Colonic mucosa (tissue), 4 donors: ENCODE measurements around the gene MACIR. TPM values are rescaled to one million over a fixed set of nuclear protein-coding genes. Genes with fewer than 3 reads are reported as not detected.
A peak's percentile ranks its signal among the peaks of the same experiment; 100 is the strongest.

ENCODE experiments used
- DNase-seq: peaks from one replicate; pipeline ENCODE4 v3.0.0-alpha.2; 2020
- H3K27ac ChIP-seq: fragments of 200-600 bp; one replicate; pipeline ENCODE4 v1.8.0; 2021
- H3K27me3 ChIP-seq: fragments of 200-600 bp; one replicate; pipeline ENCODE4 v1.8.0; 2021
- H3K36me3 ChIP-seq: fragments of 200-600 bp; one replicate; pipeline ENCODE4 v1.8.0; 2021
- H3K4me1 ChIP-seq: fragments of 200-600 bp; one replicate; pipeline ENCODE4 v1.8.0; 2021; ENCODE audit warnings: mild to moderate bottlenecking
- H3K4me3 ChIP-seq: fragments of 200-600 bp; one replicate; pipeline ENCODE4 v1.8.0; 2021
- H3K9ac ChIP-seq, 2 donors: one replicate each; pipeline ENCODE4 v1.7.0; 2013; ENCODE audit warnings: control low read depth in 2 of 2, low read depth in 2 of 2, low read length in 2 of 2
- H3K9me3 ChIP-seq: fragments of 200-600 bp; one replicate; pipeline ENCODE4 v1.8.0; 2021
- CTCF ChIP-seq: fragments of 200-600 bp; IDR thresholded peaks from one replicate; pipeline ENCODE4 v1.8.0; 2022; ENCODE audit warnings: antibody characterized with exemption, mild to moderate bottlenecking
- intact Hi-C: fragments of 100-400 bp; cut with DNase I; formaldehyde crosslinking; loops from one replicate; pipeline ENCODE4 v1.14.1; 2022
- total RNA-seq, 2 donors: library from RNA; stranded (reverse); fragmentation: NEBNext Ultra II Directional in 1 of 2; extraction: Animal tissue kit (Norgen Biotek cat#: 25700) in 1 of 2; gene quantifications; one replicate each; pipeline ENCODE4 v1.2.1, GENCODE V29; 2021
- donor health status: healthy.
- donor health status: DM: no; HTN: no; CAD: no.
- donor health status: DM: no; HTN: no; CAD: no.

Gene MACIR
- total RNA-seq, 2 donors from 2014 or later = 48.2 to 53.1 TPM

- TF ChIP-seq CTCF = no peak
- Histone ChIP-seq H3K27me3 (no peaks in the 10 kb centered on the region), H3K27ac (no peak overlapping the region), H3K4me3 (no peak overlapping the region), H3K36me3 (no peaks in the 10 kb centered on the region), H3K9me3 (no peaks in the 10 kb centered on the region), H3K4me1 (no peaks in the 10 kb centered on the region), H3K9ac (no peak overlapping the region)
- no peak for DNase-seq
- intact Hi-C loops = no loop called here
Measured at GRCh38 chr5:103245761-103246160, 12.8 kb upstream of the MACIR start.

GRCh38 chr5:103247118-103247517, 11.4 kb upstream of the MACIR start:
- Histone ChIP-seq H3K4me1 (no peaks in the 10 kb centered on the region), H3K9ac (no peak overlapping the region), H3K27me3 (no peaks in the 10 kb centered on the region), H3K9me3 (no peaks in the 10 kb centered on the region), H3K4me3 (no peak overlapping the region), H3K36me3 (no peaks in the 10 kb centered on the region), H3K27ac (no peak overlapping the region)
- TF ChIP-seq CTCF = no peak
- intact Hi-C loops = no loop called here
- no peak for DNase-seq

GRCh38 chr5:103249068-103249467, 9.5 kb upstream of the MACIR start:
- no peak for TF ChIP-seq CTCF
- no peaks in the 10 kb centered on the region for H3K36me3 ChIP-seq
- intact Hi-C loops = no loop called here
- no peak overlapping the region for H3K27ac ChIP-seq
- DNase-seq = no peak
- no peaks in the 10 kb centered on the region for H3K9me3 ChIP-seq
- H3K27me3 ChIP-seq = no peaks in the 10 kb centered on the region
- no peak overlapping the region for H3K4me3 ChIP-seq
- no peak overlapping the region for H3K9ac ChIP-seq
- no peaks in the 10 kb centered on the region for H3K4me1 ChIP-seq

GRCh38 chr5:103254921-103255320, 3.6 kb upstream of the MACIR start:
- no peak for DNase-seq
- intact Hi-C loops = no loop called here
- no peak overlapping the region for H3K4me3 ChIP-seq
- H3K36me3 ChIP-seq = no peaks in the 10 kb centered on the region
- no peak overlapping the region for H3K9ac ChIP-seq
- no peak overlapping the region for H3K27ac ChIP-seq
- TF ChIP-seq CTCF = no peak
- no peaks in the 10 kb centered on the region for H3K4me1 ChIP-seq
- H3K27me3 ChIP-seq = no peaks in the 10 kb centered on the region
- no peaks in the 10 kb centered on the region for H3K9me3 ChIP-seq

GRCh38 chr5:103255691-103256090, 2.9 kb upstream of the MACIR start:
- DNase-seq = peak; percentile 67
- no peak overlapping the region for H3K4me3 ChIP-seq
- intact Hi-C loops = no loop called here
- no peaks in the 10 kb centered on the region for H3K9me3 ChIP-seq
- H3K4me1 ChIP-seq = peaks cover 7% of the 10 kb centered on the region
- TF ChIP-seq CTCF = no peak
- H3K27me3 ChIP-seq = no peaks in the 10 kb centered on the region
- H3K36me3 ChIP-seq = no peaks in the 10 kb centered on the region
- H3K9ac ChIP-seq = peak overlapping the region in 1 of 2 donors; percentile 29
- peak overlapping the region; percentile 29 for H3K27ac ChIP-seq

- no peaks in the 10 kb centered on the region for H3K27me3 ChIP-seq
- H3K27ac ChIP-seq = peak overlapping the region; percentile 29
- H3K9me3 ChIP-seq = no peaks in the 10 kb centered on the region
- DNase-seq = no peak
- no peaks in the 10 kb centered on the region for H3K36me3 ChIP-seq
- H3K9ac ChIP-seq = peak overlapping the region in 1 of 2 donors; percentile 29
- intact Hi-C loops = no loop called here
- H3K4me1 ChIP-seq = peaks cover 11% of the 10 kb centered on the region
- no peak overlapping the region for H3K4me3 ChIP-seq
- no peak for TF ChIP-seq CTCF
Measured at GRCh38 chr5:103256178-103256577, 2.4 kb upstream of the MACIR start.
